PC-9 (cell line): ENCODE measurements around the gene ATG9A. TPM values are rescaled to one million over a fixed set of nuclear protein-coding genes. Genes with fewer than 3 reads are reported as not detected.
A peak's percentile ranks its signal among the peaks of the same experiment; 100 is the strongest.

Source experiments
- BruUV-seq: library from RNA; stranded (reverse); fragments of 400-500 nt; replicated peaks from 2 replicates; lab custom pipeline; 2021; lab: Mats Ljungman, UMichigan
- CTCF ChIA-PET: fragments of 300-600 bp; sonication (Branson Sonifier 250); formaldehyde crosslinking; loops from one replicate; lab custom pipeline; 2022; ENCODE audit warnings: antibody characterized with exemption; lab: Charles Lee
- POLR2A ChIA-PET: fragments of 300-600 bp; sonication (Branson Sonifier 250); formaldehyde crosslinking; loops from one replicate; lab custom pipeline; 2022; ENCODE audit warnings: antibody characterized with exemption; ENCODE audit not compliant: unreplicated experiment; lab: Charles Lee
- DNase-seq, 2 experiments: peaks; one replicate each; pipeline versions ENCODE4 v3.0.0 to v3.0.0-alpha.2; 2015 to 2022; ENCODE audit warnings: mixed read lengths in 1 of 2
- H2AFZ ChIP-seq: fragments of 200-600 bp; sonication (generic); 2 replicates; pipeline ENCODE4 v1.8.1; 2017; ENCODE audit warnings: antibody characterized with exemption
- H3F3A ChIP-seq: fragments of 200-600 bp; sonication (generic); 2 replicates; pipeline ENCODE4 v1.8.1; 2017; ENCODE audit warnings: antibody characterized with exemption, mild to moderate bottlenecking, low read depth; ENCODE audit not compliant: insufficient read depth
- H3K27ac ChIP-seq: fragments of 200-600 bp; sonication (generic); 2 replicates; pipeline ENCODE4 v1.6.1; 2016; ENCODE audit warnings: mixed run types
- H3K27me3 ChIP-seq: fragments of 200-600 bp; sonication (generic); 2 replicates; pipeline ENCODE4 v1.6.1; 2016; ENCODE audit warnings: low read depth, mixed run types; ENCODE audit not compliant: insufficient read depth
- H3K36me3 ChIP-seq: fragments of 200-600 bp; sonication (generic); 2 replicates; pipeline ENCODE4 v1.6.1; 2016; ENCODE audit warnings: low read depth, mixed run types
- H3K4me1 ChIP-seq: fragments of 200-600 bp; sonication (generic); replicated peaks from 2 replicates; pipeline ENCODE4 v1.6.1; 2016; ENCODE audit warnings: mixed run types; ENCODE audit not compliant: insufficient read depth
- H3K4me2 ChIP-seq: fragments of 200-600 bp; sonication (generic); 2 replicates; pipeline ENCODE4 v1.6.1; 2017; ENCODE audit warnings: mixed run types
- H3K4me3 ChIP-seq: fragments of 200-600 bp; sonication (generic); 2 replicates; pipeline ENCODE4 v1.6.1; 2016; ENCODE audit warnings: mixed run types
- H3K79me2 ChIP-seq: fragments of 200-600 bp; sonication (generic); 2 replicates; pipeline ENCODE4 v1.6.1; 2017; ENCODE audit warnings: low read depth, mixed run types
- H3K9me2 ChIP-seq: fragments of 200-600 bp; sonication (generic); 2 replicates; pipeline ENCODE4 v1.8.1; 2017; ENCODE audit warnings: mild to moderate bottlenecking; ENCODE audit not compliant: insufficient read depth
- H3K9me3 ChIP-seq: fragments of 200-600 bp; sonication (generic); 2 replicates; pipeline ENCODE4 v1.8.1; 2016; ENCODE audit warnings: low read depth; ENCODE audit not compliant: insufficient read depth
- H4K20me1 ChIP-seq: fragments of 200-600 bp; sonication (generic); 2 replicates; pipeline ENCODE4 v1.8.1; 2017; ENCODE audit not compliant: insufficient read depth
- CTCF ChIP-seq: fragments of 200-600 bp; sonication (generic); conservative IDR thresholded peaks from 2 replicates; pipeline ENCODE4 v1.6.1; 2017; ENCODE audit warnings: mixed run types, antibody characterized with exemption, mild to moderate bottlenecking, moderate library complexity
- EZH2 ChIP-seq: fragments of 200-600 bp; sonication (generic); IDR thresholded peaks from 2 replicates; pipeline ENCODE4 v1.8.0; 2017; ENCODE audit warnings: antibody characterized with exemption, low read depth
- intact Hi-C: fragments of 100-400 bp; cut with micrococcal nuclease; formaldehyde crosslinking; loops from one replicate; pipeline ENCODE4 v1.10.0; 2022; ENCODE audit not compliant: unreplicated experiment
- total RNA-seq: library from RNA; stranded (reverse); gene quantifications from 2 replicates; pipeline ENCODE4 v1.2.3, GENCODE V29; 2021

Gene ATG9A
- total RNA-seq, 1 experiment from 2014 or later: 56.0 TPM

GRCh38 chr2:219254590-219255201 lies 25.3 kb upstream of the ATG9A start:
- no peak overlapping the region for H3K27ac ChIP-seq

GRCh38 chr2:219253753-219254589 lies 24.5 kb upstream of the ATG9A start, which contains the start of gene TUBA4A:
Gene TUBA4A, minus strand, starts transcription at chr2:219253918. Its CDS starts 60 bp downstream, at chr2:219253858.
- H3K9me2 ChIP-seq: no peaks in the 10 kb centered on the region
- H2AFZ ChIP-seq: peak within 1 kb of the TSS; percentile 85
- no peaks in the 10 kb centered on the region for H3K27me3 ChIP-seq
- no peaks in the 10 kb centered on the region for H4K20me1 ChIP-seq
- peaks cover 46% of the 10 kb centered on the region for H3K4me1 ChIP-seq
- peak within 1 kb of the TSS; percentile 43 for H3K27ac ChIP-seq
- DNase-seq: peak; percentile 65 to 87
- BruUV-seq: no TSS peak
- peaks cover 28% of the 10 kb centered on the region for H3F3A ChIP-seq
- intact Hi-C loops: loop anchor here (1.0 kb wide), 2 partner anchors 20 to 25 kb away; partner anchors contain the start of gene DNAJB2
- H3K79me2 ChIP-seq: peaks cover 26% of the 10 kb centered on the region
- no peaks in the 10 kb centered on the region for H3K9me3 ChIP-seq
- H3K4me2 ChIP-seq: peak within 1 kb of the TSS; percentile 84
- 0 out of 2 replicates have a peak, but pooled peaks cover 6% of the 10 kb centered on the region for H3K36me3 ChIP-seq
- ChIA-PET POLR2A (interaction anchor here (0.6 to 1.0 kb wide), 3 partner anchors 15 to 133 kb away, joined by 4 to 9 read pairs (median 8); partner anchors contain the start of gene DNPEP), CTCF (interaction anchor here (0.6 kb wide), 1 partner anchor 335 kb away, joined by 7 read pairs; no protein-coding TSS in a partner anchor)
- TF ChIP-seq CTCF (no peak), EZH2 (no peak)
- peak within 1 kb of the TSS; percentile 87 for H3K4me3 ChIP-seq

More at GRCh38 chr2:219254590-219255201, 25.3 kb upstream of the ATG9A start:
- no peaks in the 10 kb centered on the region for H4K20me1 ChIP-seq
- no TSS peak for BruUV-seq
- TF ChIP-seq EZH2 (no peak), CTCF (no peak)
- no peaks in the 10 kb centered on the region for H3K9me2 ChIP-seq
- H3K36me3 ChIP-seq: 0 out of 2 replicates have a peak, but pooled peaks cover 6% of the 10 kb centered on the region
- H3K4me1 ChIP-seq: peaks cover 39% of the 10 kb centered on the region
- H3K79me2 ChIP-seq: peaks cover 26% of the 10 kb centered on the region
- H3K4me3 ChIP-seq: peak overlapping the region; percentile 87
- DNase-seq: no peak
- peaks cover 21% of the 10 kb centered on the region for H3F3A ChIP-seq
- CTCF ChIA-PET: interaction anchor here (0.6 kb wide), 1 partner anchor 13 kb away, joined by 4 read pairs; no protein-coding TSS in a partner anchor
- H3K4me2 ChIP-seq: peak overlapping the region; percentile 84
- POLR2A ChIA-PET: interaction anchor here (0.7 to 0.8 kb wide), 2 partner anchors 16 to 19 kb away, joined by 4 to 8 read pairs; no protein-coding TSS in a partner anchor
- intact Hi-C loops: no loop called here
- peak overlapping the region; percentile 85 for H2AFZ ChIP-seq
- H3K27me3 ChIP-seq: no peaks in the 10 kb centered on the region
- H3K9me3 ChIP-seq: no peaks in the 10 kb centered on the region
